HG03135 (cell line): Measurements from ENCODE around the gene PRRC1.

Experiments used
- ATAC-seq: cut with Tn5 transposase; IDR thresholded peaks from one replicate; pipeline ENCODE4 v1.9.1; 2021; ENCODE audit warnings: mild to moderate bottlenecking, moderate library complexity; ENCODE audit not compliant: unreplicated experiment

PRRC1 gene

GRCh38 chr5:127517480-127518318, at the start of gene PRRC1:
Gene PRRC1, plus strand, starts transcription at chr5:127517640. Its CDS starts 5,840 bp downstream, at chr5:127523480.
- peak; percentile 95 for ATAC-seq

- ATAC-seq, result no peak
Measured at GRCh38 chr5:127471211-127471610, 46.2 kb upstream of the PRRC1 start.

DNA sequence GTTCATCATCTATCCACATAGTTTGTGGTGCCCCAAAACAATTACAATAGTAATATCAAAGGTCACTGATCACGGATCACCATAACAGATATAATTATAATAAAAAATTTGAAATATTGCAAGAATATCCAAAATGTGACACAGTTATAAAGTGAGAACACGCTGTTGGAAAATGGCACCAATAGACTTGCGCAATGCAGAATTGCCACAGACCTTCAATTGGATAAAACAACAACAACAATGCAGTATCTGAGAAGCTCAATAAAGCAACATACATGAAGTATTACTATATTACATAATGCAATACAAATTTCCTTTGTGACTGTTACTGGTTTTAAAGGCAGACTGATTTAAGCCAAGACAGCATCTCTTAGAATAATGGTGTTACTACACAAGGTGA, 44.7 kb upstream of the PRRC1 start:
- no peak for ATAC-seq

GRCh38 chr5:127486471-127486870, 31.0 kb upstream of the PRRC1 start:
- ATAC-seq, result no peak

DNA sequence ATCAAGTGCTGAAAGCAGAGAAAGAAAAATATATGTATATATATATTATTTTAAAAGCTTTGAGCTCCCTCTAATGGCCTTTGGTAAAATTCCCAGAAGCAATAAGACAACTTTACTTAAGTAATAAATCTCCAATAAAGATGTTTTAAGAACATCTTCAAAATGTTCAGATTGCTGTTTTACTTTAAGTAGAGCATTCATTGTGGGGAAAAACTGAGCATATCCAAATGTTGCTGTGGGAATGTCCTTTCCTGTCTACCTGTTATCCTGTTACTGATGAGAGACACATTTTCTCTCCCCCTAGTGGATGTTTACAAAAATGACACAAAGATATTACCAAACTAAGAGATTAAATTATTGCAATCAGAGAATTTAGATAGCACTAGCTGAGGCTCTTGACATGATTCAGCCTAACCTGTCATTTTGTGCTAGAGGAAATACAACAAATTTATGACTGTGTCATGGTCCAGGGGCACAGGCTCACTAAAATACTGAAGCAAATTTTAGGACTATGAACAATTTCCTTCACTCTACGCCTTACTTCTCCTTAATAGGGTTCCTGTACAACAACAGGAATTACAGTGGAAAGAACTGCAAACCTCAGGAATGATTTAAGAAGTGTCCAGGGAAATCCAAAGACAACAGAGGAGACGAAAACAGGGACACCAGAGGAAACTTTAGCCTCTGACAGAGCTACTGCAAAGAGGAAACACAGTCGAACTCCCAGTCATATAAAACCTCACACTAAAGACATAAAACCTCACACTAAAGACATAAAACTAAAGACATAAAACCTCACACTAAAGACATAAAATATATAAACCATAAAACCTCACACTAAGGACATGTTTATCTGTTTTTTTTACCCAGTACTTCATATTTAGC, 24.3 kb upstream of the PRRC1 start:
- peak; percentile 75 for ATAC-seq

- no peak for ATAC-seq
Measured at GRCh38 chr5:127498548-127498947, 18.9 kb upstream of the PRRC1 start.

GRCh38 chr5:127505905-127506304, 11.5 kb upstream of the PRRC1 start:
- ATAC-seq, result no peak

- ATAC-seq, result no peak
Measured at GRCh38 chr5:127506616-127507015, 10.8 kb upstream of the PRRC1 start.

DNA sequence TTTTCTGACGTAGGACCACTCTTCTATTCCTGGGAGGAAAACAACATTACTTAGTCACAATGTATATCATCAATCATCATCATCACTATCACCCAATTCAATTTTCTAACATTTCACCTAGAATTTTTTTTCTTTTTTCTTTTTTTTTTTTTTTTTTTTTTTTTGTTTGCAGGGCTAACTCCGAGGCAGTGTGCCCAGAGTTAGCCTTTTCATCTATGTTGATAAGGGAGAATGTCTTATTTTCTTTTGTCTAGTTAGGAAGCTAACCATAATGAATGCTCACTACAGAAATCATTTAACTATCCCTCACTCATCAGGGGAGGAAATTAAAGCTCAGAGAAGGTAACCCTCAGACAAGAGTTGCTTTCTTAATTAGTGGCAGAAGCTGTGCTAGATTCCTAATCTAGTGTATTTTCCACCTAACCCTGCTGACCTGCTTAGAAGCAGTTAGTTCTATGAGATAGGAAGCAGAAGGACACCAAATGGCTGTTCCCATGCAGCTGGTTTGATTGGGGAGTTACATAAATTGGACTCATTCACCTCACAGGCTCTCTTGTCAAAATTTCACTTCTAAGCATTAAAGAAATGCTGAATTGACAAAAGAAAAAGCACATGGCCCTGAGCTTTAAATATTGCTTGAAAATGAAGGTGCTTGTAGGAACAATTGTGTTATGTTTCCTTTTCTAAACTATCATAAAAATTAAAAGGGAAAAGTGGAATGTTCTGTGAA, 8.6 kb upstream of the PRRC1 start:
- no peak for ATAC-seq

- no peak for ATAC-seq
Measured at GRCh38 chr5:127513408-127513970, 4.0 kb upstream of the PRRC1 start.

DNA sequence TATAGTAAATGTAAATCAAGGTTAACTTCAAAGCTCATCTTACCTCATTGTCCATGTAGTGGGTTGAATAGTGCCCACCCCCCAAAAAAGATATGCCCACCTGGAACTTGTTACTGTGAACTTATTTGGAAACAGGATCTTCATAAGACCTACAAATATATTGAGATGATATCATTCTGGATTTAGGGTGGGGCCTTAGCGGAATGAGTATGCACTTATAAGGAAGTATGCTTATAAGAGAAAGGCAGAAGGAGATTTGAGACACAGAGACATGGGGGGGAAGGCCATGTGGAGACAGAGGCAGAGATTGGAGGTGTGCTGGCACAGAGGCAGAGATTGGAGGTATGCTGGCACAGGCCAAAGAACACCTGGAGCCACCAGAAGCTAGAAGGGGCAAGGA, 2.6 kb upstream of the PRRC1 start:
- ATAC-seq, result no peak

DNA sequence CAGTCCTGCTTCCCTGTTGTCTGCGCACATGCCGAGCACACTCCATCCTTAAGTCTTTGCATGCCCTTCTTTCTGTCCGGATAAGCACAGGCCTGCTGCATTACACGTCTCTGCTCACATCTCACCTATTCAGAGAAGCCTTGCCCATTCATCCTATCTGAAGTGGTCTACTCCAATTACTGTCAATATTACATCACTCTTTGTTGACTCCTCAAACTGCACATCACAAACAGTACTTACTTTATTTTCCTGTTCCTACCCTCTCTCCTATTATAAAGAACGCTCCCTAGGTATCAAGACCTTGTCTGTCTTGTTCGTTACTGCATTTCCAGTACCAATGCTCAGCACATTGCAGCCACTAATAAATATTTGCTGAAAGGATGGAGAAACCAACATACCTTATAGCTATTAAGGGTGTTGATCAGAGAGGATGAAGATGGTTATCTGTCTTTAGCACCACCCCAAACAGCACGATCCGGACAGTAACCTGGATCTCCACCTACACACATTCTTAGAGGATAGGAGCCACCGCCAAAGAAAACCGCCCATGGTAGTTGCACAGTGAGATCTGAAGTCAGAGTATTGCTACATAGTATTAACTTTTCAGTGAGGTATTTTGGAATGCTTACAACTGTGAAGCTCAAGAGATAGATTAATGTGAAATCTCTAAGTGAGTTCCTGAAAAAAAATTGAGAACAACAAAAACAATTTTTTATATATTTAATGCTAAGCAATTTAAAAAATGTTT, 1.6 kb upstream of the PRRC1 start:
- no peak for ATAC-seq

- ATAC-seq, result peak; percentile 27
Measured at GRCh38 chr5:127517110-127517479, 345 bp upstream of the PRRC1 start.

GRCh38 chr5:127518319-127518621, 830 bp downstream of the PRRC1 start:
- peak; percentile 26 for ATAC-seq

- ATAC-seq, result no peak
Measured at GRCh38 chr5:127519527-127519926, 2.1 kb downstream of the PRRC1 start.

DNA sequence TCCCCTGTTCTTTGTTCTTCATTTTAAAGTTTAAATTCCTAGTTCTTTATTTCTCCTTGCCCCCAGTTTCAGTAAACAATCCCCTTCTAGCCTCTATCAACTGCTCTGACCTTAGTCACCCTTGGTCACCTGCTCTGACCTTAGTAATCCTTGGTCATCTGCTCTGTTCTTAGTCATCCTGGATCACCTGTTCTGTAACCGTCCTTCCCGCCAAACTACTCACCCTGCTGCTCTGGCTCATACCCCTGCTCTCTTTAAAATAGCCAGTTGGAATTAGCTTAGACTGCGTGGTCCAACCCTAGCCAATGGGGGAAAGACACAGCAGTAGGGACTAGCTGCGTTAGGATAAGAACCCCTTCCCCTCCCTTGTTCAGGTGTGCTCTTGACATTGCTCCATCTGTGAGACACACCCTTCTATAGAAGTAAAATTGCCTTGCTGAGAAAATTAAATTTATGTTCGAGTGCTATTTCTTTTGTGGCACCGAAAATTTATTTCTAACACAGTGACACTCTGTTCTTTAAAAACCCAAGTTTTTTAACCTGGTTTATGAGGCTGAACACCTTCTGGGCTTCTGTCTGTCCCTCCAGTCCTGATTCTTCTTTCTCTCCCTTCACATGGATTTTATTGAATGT, 3.8 kb downstream of the PRRC1 start:
- ATAC-seq, result no peak

DNA sequence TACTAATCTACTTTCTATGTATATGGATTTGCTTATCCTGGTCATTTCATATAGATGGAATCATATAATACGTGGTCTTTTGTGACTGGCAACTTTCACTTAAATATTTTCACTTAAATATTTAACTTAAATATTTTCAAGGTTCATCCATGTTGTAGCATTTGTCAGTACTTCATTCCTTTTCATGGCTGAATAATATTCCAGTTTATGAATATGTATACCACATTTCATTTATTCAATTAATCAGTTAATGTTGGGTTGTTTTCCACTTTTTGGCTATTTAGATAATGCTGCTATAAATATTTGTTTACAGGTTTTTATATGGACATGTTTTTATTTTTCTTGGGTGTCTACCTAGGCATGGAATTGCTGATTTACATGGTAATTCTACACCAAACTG, 7.7 kb downstream of the PRRC1 start:
- no peak for ATAC-seq

DNA sequence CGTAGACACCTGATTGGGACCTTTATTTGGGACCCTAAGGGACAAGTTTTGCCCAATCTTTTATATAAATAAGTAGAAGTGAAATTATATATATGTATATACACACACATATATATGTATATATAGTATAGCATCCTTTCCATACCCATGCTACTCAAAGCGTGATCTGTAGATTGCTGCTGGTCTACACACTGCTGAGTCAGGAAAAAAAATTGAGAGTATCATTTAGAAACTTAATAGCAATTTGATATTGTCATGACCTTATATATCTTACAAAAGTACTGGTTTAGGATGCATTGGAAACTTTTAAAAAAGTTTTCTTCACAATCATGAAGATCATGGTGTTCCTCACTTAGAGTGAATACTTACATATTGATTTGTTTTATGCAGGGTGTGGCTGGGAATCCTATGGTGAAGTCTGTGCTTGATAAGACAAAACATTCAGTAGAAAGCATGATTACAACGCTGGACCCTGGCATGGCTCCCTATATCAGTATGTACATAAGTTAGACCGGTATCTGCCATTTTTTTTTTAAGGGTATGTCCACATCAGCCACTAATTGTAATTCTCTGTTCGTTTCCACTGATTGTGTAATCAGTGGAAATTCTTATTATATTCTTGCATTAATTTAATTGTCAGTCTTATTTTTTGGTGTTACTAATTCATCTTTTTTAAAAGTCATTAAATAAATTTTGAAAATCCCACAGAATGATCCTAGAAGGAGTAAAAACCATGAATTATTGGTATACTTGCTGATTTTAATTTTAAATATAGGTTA, 12.7 kb downstream of the PRRC1 start:
- ATAC-seq, result no peak

GRCh38 chr5:127536687-127537086, 19.2 kb downstream of the PRRC1 start:
- ATAC-seq, result no peak
